Activated T-cell treated with anti-CD3 and anti-CD28 coated beads for 48 hours (primary cell): ENCODE results near the gene UNC13C.
"Not testable (repeated sequence)": the region's sequence is repeated elsewhere in the genome, so short reads cannot be mapped to it uniquely, and the experiment has no call there.

ENCODE experiments used
- DNase-seq: peaks from one replicate; pipeline ENCODE4 v3.0.0-alpha.2; 2020; ENCODE audit warnings: low read depth

UNC13C gene

DNA sequence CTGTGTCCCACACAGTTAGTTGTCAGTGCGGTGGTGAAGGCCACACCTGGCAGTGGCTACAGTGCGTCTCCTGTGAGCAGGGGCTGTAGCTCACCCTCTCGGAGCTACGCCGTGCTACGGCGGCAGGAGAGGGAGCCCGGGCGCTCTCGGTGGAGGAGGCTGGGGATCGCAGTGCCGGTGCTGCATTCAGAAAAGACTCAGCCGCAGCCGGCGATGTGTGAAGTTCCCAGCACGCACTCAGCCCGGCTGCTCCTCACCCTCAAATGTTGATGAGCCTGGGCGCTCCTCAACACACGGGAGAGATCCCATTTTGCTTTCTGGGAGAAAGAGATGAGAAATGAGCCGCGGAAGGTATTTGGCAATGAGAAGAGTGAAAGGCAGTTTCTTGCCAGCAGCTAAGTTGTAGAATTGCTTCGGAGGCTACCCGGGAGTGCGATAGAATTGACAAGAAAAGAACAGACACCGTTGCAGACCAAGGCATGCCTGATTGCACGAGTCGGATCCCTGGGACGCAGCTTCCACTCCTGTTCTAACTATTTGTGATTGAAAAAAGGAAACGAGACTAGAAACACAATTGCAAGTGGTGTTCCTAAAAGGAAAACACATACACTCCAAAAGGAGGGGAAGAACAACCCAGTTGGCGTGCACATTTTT, at the start of gene UNC13C:
Gene UNC13C, plus strand, starts transcription at position 189 of the 654 bp plus-strand sequence. CDS start 34,463 bp downstream, outside the sequence.
- DNase-seq, result no peak

- no peak for DNase-seq
Observed at GRCh38 chr15:53936137-53936536, 42.1 kb upstream of the UNC13C start.

GRCh38 chr15:53937632-53938031, 40.6 kb upstream of the UNC13C start:
- not testable (repeated sequence) for DNase-seq

DNA sequence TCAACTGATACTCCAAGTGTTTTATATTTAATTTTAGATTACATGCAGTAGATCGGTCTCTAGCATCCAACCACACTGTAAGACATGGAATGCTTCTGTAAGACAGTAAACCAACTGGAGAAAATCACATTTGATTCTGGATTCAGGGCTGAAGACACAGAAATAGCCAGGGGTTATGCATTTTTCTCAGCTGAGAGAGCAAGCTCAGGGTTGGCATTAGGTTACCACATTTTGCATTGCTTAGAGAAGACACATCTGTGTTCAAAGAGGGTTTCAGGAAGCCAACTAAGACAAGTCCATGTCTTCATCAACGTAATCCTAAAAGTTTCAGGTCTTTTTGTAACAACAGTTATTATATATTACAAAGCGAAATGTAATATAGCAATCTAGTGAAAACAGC, 27.7 kb upstream of the UNC13C start:
- no peak for DNase-seq

GRCh38 chr15:53955396-53955795, 22.8 kb upstream of the UNC13C start:
- no peak for DNase-seq

DNA sequence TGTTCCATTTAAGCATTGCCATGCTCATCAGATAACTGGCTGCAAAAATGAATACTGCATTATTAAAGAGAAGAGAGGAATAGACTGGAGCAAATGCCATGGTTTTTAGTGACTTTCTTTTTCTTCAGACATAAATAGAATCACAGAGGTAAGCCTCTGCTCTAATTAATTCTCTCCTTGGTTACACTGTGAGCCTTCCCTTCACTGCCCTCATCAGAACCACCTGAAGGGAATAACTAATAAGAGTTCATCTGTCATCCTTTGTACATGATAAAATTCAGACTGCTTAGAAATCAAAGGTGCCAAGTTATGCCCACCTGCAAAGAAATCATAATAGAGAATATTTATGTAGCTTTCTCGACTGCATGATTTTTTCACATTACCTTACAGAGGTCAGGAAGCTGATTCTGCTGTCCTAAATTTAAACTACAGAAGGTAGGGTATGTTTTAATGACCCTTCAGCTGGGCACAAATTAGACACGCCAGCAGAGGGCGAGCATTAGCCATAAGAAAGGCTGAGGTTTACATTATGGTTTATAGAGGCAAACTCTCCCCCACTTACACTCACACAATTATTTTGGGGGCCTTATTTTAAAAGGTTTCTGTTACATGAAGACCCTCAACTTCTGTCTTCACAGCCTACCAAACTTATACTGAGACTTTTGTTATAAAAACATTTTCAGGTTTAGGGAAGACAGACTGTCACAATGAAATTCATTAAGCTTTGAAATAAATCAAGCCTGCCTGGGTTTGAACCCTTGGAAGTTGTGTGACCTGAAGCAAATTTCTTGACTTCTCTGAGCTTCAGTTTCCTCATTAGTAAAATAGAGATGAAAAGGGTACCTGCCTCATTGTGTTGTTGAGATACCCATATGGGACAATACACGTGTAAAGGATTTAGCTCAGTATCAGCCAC, 15.3 kb upstream of the UNC13C start:
- no peak for DNase-seq

- no peak for DNase-seq
Observed at GRCh38 chr15:53963801-53964200, 14.4 kb upstream of the UNC13C start.

DNA sequence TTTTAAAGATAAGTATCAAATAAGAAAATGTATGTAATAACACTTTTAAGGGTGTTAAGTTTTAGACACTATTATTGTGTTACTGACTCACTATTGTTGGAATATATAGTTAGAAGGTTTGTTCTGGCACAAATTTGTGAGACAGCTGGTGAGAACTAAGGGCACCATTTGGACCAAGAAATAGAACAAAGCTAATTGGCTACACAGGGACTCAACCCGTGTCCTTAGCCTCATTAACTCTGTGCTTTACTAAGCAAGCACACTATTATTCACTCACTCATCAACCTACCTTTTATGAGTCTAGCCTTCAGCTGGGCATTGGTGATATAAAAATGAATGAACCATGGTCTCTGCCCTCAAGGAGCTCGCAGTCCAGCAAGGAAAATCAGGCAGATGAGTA, 4.1 kb upstream of the UNC13C start:
- no peak for DNase-seq

DNA sequence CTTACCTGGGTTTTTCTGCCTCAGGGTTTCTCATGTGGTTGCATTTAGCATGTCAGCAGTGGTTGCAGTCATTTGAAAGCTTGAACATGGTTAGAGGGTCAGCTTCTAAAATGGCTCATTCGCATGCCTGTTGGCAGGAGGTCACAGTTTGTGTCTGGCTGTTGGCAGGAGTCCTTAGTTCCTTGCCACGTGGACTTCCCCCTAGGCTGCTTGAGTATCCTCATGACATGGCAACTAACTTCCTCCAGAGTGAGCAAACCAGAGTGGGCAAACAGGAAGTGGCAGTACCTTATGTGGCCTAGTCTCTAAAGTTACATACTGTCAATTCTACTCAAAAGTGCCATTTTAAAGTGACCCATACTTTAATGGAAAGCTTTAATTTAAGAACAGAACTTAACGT, 3.4 kb upstream of the UNC13C start:
- no peak for DNase-seq

DNA sequence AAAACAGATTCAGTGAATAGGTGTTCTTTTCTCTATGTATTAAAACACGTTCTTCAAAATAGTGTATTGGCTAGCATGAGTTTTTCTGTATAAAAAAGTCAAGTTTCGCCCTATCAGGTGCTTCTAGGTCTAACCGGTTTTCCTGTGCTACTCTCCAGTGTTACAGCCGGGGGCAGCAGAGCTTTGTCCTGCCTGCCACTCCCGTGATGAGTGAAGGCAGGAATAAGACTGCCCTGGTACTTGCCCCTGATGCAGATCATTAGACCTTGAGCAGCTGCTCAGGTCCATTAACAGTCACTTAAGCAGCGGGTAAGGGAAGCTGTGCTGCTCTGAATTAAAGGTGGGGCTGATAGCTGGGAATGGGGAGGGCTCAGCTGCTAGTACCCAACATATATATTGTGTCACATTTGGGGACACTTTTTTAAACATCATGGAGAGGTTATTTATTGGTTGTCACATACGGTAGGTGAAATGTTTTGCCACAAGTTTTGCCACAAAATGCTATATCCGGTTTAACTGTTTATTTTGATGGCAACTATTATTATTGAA, 1.3 kb upstream of the UNC13C start:
- DNase-seq, result no peak

DNA sequence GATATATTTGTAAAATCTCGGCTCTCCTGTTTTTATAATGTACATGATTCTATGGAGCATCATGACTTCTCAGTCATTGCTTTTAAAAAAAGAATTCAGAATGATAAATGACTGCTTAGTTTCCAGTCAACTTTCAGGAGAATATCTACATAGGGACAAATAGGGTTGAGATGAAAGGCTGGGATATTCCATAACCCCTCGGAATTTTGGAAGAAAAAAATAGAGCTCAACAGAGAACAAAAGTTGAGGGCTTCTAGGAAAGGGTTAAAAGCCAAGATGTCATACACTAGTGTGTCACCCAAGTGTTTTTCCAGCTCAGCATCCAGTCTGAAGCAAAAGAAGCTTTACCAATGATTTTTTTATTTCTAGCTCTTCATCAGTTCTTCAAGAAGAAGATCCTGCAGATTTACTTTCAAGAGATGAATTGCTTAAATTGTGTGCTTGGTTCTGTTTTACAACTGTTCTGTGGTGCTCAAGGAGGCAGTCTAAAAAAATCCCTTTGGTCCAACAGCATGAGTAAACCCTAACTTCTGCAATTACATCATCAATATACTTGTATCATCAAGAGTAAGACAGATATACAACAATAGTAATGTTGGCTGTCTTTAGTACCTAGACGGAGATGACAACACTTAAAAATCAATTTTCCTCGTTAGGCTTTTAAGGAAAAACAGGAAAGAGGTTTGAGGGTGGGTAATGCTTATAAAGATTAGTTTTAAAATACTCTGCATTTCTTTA, 979 bp downstream of the UNC13C start:
- no peak for DNase-seq

GRCh38 chr15:53980021-53980420, 1.8 kb downstream of the UNC13C start:
- no peak for DNase-seq

- no peak for DNase-seq
Observed at GRCh38 chr15:53982071-53982680, 3.9 kb downstream of the UNC13C start.

DNA sequence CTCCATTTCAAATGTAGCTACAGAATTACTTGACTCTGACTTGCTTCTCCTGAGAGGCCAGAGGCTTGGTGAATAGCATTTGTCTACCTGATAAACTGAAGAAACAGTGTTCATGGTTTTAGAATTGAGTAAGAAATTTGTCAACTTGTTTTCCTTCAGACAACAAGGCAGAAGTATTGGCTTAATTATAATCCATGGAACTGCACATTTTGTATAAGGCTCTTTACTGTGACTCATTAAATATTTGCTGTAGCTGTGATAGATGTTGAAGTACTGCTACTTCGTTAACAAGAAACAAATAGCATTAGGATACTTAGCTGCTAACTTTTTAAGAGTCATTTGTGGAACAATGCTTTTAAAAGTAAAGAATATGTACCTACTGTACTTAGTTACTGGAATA, 4.6 kb downstream of the UNC13C start:
- no peak for DNase-seq

DNA sequence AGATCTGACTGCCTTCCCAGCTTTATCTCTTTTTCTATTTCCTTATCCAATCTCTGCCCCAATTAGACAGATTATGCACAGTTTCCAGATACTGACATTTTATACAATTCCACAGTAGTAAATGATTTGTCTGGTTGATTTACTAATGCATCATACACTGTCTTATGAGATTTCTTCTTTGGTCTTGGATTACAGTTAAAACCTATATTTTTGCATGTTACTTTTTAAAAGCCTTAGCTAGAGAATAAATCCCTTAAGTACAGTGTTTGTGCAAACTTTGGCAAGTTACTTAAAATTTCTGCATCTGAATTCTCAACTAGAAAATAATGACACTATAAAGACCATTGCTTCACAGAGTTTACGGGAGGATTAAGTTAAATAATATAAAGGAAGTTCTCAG, 6.0 kb downstream of the UNC13C start:
- DNase-seq, result no peak

DNA sequence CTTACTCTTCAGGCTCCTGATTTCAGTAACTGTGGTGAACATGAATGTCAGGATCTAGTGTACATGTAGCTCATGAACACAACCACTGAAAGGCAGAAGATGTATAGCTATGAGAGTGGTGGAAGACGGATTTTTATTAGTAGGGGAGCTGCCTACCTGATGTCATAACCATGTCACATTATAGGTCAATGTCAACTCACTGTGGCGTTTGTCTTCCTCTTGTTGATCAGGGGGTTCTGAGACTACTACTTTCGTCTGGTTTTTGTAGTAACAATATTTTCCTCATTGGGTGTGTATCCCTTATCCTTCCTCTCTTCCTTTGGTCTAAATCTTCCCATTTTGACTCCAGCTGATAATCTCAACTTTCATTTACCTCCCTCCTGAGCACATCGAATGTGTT, 7.3 kb downstream of the UNC13C start:
- no peak for DNase-seq

DNA sequence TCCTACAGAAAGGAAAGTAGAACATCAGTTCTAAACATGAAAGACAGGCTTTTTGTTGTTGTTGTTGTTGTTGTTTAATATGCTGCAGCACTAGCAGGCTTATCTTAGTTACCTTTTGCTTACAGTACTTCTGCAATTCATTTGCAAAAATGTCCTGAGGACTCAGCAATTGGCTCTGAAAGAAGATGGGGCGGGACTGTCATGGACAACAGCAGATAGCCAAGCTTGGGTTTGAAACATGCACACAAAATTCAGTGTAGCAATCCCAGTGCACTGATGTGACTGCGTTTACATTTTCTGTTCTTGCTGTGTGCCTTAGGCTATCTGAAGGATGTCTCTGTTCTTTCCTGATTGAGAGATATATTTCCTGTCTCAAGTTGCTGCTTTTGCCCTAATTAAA, 9.2 kb downstream of the UNC13C start:
- no peak for DNase-seq

GRCh38 chr15:54007256-54007655, 29.0 kb downstream of the UNC13C start:
- DNase-seq, result no peak

DNA sequence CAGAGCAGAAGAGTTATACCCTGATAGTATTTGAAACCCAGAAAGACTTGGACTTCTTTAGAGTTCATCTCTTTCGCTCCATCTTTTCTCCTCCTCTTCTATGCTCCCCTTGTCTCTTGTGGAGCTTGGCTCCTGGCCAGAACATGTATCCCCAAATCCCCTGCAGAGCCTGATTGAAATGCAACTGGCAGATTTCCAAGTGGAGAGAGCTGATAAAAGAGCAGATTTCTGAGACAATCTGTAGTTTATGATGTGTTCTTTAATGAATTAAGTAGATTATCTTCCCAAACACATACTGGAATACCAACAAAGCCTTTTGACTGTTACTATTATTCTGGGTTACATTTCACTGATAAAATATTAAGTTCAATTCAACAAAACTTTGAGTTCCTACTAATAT, 33.4 kb downstream of the UNC13C start:
- no peak for DNase-seq

GRCh38 chr15:54014067-54014655, 35.9 kb downstream of the UNC13C start:
- DNase-seq, result no peak

DNA sequence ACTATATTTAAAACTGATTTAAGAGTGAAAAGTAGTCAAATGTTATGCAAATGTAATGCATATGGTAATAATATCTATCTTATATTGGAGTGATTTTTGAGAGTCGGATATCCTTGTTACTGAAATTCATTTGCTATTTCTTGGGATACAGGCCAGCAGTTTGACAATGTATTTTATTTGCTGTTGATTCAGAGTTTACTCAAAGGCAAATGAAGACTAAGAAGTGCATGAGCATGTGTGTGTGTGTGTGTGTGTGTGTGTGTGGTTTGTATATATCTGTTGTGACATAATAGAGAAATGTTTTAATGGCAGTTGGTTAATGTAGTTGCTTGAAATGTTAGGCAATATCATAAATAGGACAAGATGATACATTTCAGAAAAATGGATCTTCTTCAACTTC, 39.0 kb downstream of the UNC13C start:
- no peak for DNase-seq

GRCh38 chr15:54017959-54018358, 39.7 kb downstream of the UNC13C start:
- no peak for DNase-seq
